D721Med (cell line): ENCODE results near the gene NAA35.

ENCODE experiments used
- DNase-seq: peaks from one replicate; pipeline ENCODE4 v3.0.0; 2011; ENCODE audit warnings: low spot score; ENCODE audit not compliant: insufficient read length
- FAIRE-seq: peaks from 2 replicates; lab custom pipeline; 2011; peaks lifted over from hg19 to GRCh38; lab: Jason Lieb, UNC
- CTCF ChIP-seq: IDR thresholded peaks from 2 replicates; pipeline ENCODE4 v1.5.1; 2012; ENCODE audit warnings: mild to moderate bottlenecking, control low read depth; ENCODE audit not compliant: insufficient read depth; ENCODE audit errors: missing control alignments

NAA35 gene

GRCh38 chr9:86062845-86063693 lies 122.1 kb downstream of the NAA35 start:
- DNase-seq (no peak), FAIRE-seq (no peak)
- TF ChIP-seq CTCF, result no peak

- no peak for FAIRE-seq
- no peak for DNase-seq
- no peak for TF ChIP-seq CTCF
These were observed 123.3 kb downstream of the NAA35 start for GRCh38 chr9:86064220-86064619.

GRCh38 chr9:86069206-86069869 lies 128.4 kb downstream of the NAA35 start:
- peak; percentile 55 for FAIRE-seq
- no peak for TF ChIP-seq CTCF
- no peak for DNase-seq
